Stimulated activated effector memory CD8-positive, alpha-beta T cell treated with anti-CD3 and anti-CD28 coated beads, Interleukin-12 subunit alpha, Interleukin-12 subunit beta, amount 100 ng/mL, for 72 hours (primary cell): ENCODE results near the gene RGS17.

ENCODE experiments used
- ATAC-seq: fragments of 150-1000 bp; cut with Tn5 transposase; 2 replicates; pipeline ENCODE4 v1.10.0; 2021
- DNase-seq, 2 donors: peaks; one replicate each; pipeline ENCODE4 v3.0.0; 2021 to 2022; ENCODE audit warnings: low spot score in 2 of 2
- H3K27ac Mint-ChIP-seq: one replicate; pipeline ENCODE4 v1.8.0; 2022; ENCODE audit warnings: mild to moderate bottlenecking, mixed read lengths
- H3K36me3 Mint-ChIP-seq: one replicate; pipeline ENCODE4 v1.8.0; 2022; ENCODE audit warnings: mild to moderate bottlenecking, mixed read lengths
- H3K4me1 Mint-ChIP-seq: one replicate; pipeline ENCODE4 v1.8.0; 2022; ENCODE audit warnings: mixed read lengths
- H3K4me3 Mint-ChIP-seq: one replicate; pipeline ENCODE4 v1.8.0; 2022; ENCODE audit warnings: mild to moderate bottlenecking, mixed read lengths
- H3K9me3 Mint-ChIP-seq: one replicate; pipeline ENCODE4 v1.8.0; 2022; ENCODE audit warnings: mixed read lengths

RGS17 gene

DNA sequence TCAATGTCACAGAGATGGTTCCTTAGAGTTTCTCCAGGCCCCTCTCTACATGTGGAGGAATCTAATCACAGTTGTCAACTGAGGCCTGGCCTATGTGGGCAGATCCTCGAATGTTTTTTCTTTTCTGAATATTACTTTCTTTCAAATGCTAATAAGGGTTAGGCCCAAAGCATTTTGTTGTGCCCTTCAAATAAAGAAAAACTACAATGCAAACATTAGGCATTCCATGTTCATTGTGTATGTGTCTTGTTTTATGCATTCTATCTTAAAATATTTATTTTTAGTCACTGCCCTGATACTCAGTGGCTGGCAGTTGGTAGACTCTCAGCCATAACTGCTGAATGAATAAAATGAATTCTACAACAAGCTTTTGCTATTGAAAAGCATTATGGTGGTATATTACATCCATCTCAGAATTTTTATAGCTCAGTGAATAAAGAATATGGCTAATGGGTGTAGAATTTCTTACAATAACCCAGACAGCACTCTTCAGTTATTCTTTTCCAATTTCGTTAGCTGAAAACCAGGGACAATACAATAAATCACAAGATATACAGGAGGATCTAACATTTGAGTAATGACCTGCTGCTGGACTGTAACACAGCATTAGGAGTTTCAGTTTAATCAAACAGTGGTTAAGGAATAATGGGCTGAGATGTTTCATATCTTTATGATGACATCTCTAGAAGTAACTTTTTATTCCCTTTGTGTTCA is 28.3 kb downstream of the RGS17 start:
- Mint-ChIP-seq H3K36me3 (no peaks in the 10 kb centered on the region), H3K27ac (no peak overlapping the region), H3K9me3 (no peaks in the 10 kb centered on the region), H3K4me1 (no peaks in the 10 kb centered on the region), H3K4me3 (no peak overlapping the region)
- ATAC-seq (no peak), DNase-seq (no peak)

DNA sequence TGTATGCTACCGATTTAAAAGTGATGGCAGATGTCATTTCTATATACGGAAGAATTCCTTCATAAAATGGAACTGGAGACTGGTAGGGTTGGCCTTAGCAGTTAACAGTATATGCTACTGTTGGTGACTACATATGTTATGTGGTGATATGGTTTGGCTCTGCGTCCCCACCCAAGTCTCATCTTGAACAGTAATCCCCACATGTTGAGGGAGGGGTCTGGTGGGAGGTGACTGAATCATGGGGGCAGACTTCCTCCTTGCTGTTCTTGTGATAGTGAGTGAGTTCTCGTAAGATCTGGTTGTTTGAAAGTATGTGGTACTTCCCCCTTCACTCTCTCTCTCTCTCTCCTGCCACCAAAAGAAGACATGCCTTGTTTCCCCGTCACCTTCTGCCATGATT is 29.6 kb downstream of the RGS17 start:
- H3K27ac Mint-ChIP-seq: no peak overlapping the region
- H3K4me1 Mint-ChIP-seq: no peaks in the 10 kb centered on the region
- no peaks in the 10 kb centered on the region for H3K36me3 Mint-ChIP-seq
- H3K4me3 Mint-ChIP-seq: no peak overlapping the region
- DNase-seq (no peak), ATAC-seq (no peak)
- no peaks in the 10 kb centered on the region for H3K9me3 Mint-ChIP-seq

DNA sequence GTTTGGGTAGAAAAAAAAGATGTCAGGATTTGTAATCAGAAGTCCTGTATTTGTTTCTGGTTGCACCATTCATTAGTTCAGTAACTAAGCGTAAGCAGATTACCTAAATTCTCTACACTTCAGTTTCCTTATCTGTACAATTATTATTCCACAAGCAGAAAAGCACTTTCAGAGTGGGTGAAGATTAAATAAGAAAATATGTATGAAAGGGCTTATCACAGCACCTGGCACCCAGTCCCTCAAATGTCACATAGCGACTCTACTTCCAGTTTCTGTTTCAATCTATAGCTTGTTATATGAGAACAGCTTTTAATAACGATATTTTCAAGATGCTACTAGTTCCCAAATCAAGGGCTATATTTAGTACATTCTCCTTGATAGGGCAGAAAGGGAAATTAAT is 31.4 kb downstream of the RGS17 start:
- ATAC-seq: no peak
- H3K4me1 Mint-ChIP-seq: no peaks in the 10 kb centered on the region
- no peak overlapping the region for H3K27ac Mint-ChIP-seq
- H3K36me3 Mint-ChIP-seq: no peaks in the 10 kb centered on the region
- no peaks in the 10 kb centered on the region for H3K9me3 Mint-ChIP-seq
- no peak for DNase-seq
- no peak overlapping the region for H3K4me3 Mint-ChIP-seq

DNA sequence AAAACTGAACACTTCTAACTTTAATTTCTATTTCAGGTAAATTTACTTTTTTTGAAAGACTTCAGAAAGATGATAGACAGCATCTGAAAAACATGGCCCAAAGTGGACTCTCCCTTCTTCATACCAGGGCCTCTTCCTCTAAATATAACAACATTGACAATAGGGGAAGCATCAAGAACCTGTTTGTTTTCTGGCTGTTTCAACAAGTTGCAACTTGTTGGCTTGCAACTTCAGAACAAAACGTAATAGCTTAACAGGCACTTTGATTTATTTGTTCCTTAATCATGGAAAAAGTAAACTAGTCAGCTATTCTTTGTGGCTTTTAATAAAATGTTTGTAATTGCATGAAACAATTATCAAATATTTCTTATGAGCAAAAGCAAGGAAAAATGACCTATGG is 34.3 kb downstream of the RGS17 start:
- Mint-ChIP-seq H3K4me1 (peaks cover 5% of the 10 kb centered on the region), H3K9me3 (no peaks in the 10 kb centered on the region), H3K27ac (no peak overlapping the region), H3K36me3 (no peaks in the 10 kb centered on the region), H3K4me3 (no peak overlapping the region)
- DNase-seq (no peak), ATAC-seq (no peak)

DNA sequence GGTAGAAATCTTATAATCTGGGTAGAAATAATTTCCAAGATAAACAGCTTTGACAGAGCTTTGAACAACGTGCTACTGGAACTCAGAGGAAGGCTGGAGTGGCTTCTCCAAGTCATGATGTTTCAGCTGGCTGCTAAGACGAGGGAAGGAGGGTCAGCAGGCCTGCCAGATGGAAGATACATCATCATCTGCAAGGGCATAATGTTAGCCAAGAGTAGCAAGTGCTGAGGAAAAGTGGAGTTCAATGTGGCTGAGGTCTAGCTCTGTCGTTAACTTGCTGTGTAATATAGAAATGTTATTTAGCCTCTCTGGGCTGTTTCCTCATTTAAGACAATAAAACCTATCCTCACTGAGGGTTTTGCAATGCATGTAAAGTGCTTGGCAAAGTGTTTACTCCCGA is 35.1 kb downstream of the RGS17 start:
- ATAC-seq (no peak), DNase-seq (no peak)
- Mint-ChIP-seq H3K36me3 (no peaks in the 10 kb centered on the region), H3K4me3 (no peak overlapping the region), H3K4me1 (peaks cover 5% of the 10 kb centered on the region), H3K9me3 (no peaks in the 10 kb centered on the region), H3K27ac (no peak overlapping the region)

DNA sequence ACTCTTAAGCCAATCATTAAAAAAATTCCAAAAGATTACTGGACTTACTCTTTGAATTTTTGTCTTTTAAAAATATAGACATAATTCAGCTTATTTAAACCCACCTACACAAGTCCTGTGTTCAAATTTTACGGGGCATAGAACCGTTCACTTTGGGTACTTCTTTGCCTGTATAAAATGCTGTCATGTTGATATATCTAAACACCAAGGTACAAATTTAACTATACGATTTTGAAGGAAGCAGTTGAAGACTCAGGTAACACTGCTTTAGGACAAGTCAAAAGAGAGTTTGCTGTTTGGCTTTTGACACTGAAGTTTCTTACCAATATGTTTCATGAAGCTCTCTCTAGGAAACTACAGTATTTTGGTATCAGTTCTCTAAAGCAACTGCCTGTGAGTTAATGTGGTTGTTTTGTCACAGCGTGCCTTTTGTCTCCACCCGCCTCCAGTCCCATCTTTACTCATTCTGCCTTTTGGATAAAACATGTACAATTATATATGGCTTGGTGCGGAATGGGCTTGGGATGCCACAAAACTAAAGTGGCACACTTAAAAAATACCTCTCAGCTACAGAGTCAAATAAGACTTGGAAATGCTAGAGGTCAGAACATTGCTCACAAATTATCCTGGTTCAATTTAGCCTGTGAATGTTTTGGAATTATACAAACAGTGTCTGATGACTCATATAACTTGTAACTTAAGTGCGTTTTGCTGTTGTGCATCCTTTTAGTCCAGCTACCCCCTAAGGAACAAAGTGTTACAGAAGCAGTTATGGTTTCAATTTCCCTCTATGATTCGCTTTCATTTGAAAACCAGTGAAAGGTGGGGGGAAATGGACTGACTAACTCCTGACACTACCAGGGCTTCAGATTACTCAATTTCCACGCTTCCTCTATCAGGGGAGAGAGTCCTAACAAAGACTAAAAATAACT is 38.7 kb downstream of the RGS17 start:
- peak; percentile 77 for ATAC-seq
- Mint-ChIP-seq H3K4me1 (peaks cover 5% of the 10 kb centered on the region), H3K4me3 (no peak overlapping the region), H3K27ac (no peak overlapping the region), H3K9me3 (no peaks in the 10 kb centered on the region), H3K36me3 (no peaks in the 10 kb centered on the region)
- no peak for DNase-seq

DNA sequence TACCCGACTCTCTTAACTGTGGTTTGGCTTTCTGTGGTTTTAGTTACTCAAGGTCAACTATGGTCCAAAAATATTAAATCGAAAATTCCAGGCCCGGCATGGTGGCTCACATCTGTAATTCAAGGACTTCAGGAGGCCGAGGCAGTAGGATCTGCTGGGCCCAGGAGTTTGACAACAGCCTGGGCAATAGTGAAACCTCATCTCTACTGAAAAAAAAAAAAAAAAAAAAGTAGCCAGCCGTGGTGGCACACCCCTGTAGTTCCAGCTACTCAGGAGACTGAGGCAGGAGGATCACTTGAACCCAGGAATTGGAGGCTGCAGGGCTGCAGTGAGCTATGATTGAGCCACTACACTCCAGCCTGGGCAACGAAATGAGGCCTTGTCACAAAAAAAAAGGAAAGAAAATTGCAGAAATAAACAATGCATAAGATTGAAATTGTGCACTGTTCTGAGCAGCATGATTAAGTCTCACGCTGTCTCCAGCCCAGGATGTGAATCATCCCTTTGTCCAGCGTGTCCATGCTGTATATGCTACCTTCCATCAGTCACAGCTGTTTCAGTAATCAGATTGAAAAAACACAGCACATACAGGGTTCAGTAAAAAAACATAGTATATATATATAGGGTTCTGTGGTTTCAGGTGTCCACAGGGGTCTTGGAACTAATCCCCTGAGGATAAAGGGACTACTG is 40.7 kb downstream of the RGS17 start:
- ATAC-seq (no peak), DNase-seq (no peak)
- peaks cover 5% of the 10 kb centered on the region for H3K4me1 Mint-ChIP-seq
- no peak overlapping the region for H3K27ac Mint-ChIP-seq
- H3K36me3 Mint-ChIP-seq: no peaks in the 10 kb centered on the region
- no peaks in the 10 kb centered on the region for H3K9me3 Mint-ChIP-seq
- no peak overlapping the region for H3K4me3 Mint-ChIP-seq

DNA sequence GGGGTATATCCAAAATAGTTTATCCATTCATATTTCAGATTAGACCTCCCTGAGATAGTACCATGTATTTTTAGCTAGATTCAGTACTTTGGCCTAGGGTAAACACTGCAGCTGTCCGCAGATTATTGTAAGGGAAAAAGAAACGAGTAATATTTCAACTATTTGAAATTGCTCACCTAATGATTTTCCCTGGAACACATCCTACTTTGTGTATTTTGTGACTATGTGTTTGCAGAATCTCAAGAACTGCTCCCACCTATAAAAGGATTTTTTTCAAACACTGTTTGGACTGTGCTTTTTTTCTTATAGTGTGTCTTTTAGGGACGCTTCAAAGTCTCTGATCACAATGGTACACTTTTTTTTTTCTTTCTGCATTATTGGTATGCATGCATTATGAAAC is 42.3 kb downstream of the RGS17 start:
- H3K4me1 Mint-ChIP-seq: peaks cover 5% of the 10 kb centered on the region
- no peak overlapping the region for H3K27ac Mint-ChIP-seq
- H3K4me3 Mint-ChIP-seq: no peak overlapping the region
- H3K9me3 Mint-ChIP-seq: no peaks in the 10 kb centered on the region
- H3K36me3 Mint-ChIP-seq: no peaks in the 10 kb centered on the region
- no peak for ATAC-seq
- no peak for DNase-seq

DNA sequence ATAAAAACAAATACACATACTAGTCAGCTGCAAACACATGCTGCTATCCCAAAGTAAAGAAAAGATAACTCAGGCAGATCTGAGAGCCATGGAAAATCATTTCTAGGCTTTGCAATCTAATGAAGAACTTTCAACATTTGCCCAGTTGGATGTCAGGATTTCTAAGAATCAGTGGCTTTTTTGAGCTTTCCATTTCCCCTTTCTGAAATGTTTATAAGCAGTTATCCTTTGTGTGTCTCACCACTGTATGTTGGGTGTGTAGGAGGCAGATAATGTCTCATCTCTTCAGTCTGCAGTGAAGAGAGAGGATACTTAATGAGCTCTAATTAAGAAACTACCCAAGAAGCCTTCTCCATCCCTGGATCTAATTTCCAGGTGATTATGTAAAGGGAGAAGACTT is 43.6 kb downstream of the RGS17 start:
- Mint-ChIP-seq H3K36me3 (no peaks in the 10 kb centered on the region), H3K9me3 (no peaks in the 10 kb centered on the region), H3K27ac (no peak overlapping the region), H3K4me3 (no peak overlapping the region), H3K4me1 (peaks cover 1% of the 10 kb centered on the region)
- no peak for ATAC-seq
- no peak for DNase-seq

DNA sequence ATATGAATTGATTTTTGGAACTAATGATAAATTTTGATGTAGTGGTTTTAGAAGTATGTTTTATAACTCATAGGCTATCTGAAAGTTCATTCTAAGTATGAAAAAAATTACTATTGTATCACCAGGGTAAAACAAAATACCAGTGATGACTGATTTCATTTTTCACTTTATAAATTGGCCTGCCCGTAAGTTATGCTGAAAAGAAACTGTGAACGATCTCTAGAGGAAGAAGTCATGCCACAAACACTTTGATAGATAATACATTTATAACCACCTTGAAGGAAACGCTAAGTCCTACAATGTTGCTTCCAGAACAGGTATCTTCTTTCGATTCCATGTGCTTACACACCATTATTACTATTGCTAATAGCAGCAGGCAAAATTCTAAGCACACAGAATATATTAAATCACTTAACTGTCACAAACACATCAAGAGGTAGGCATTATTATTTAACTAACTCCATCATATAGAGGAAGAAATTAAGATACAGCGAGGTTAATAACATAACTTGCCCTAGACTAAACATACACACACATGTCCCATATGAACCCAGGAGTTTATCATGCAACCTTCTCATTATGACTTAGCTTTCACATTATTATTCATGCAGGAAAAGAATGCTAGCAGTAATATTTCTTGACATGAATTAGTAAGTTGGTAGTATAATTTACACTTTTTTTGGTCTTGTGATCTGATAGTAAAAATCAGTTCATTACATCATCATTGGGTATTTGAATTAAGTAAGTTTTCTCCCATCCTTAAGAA is 44.7 kb downstream of the RGS17 start:
- Mint-ChIP-seq H3K9me3 (no peaks in the 10 kb centered on the region), H3K4me3 (no peak overlapping the region), H3K27ac (peak overlapping the region; percentile 32), H3K4me1 (no peaks in the 10 kb centered on the region), H3K36me3 (no peaks in the 10 kb centered on the region)
- ATAC-seq (peak; percentile 85), DNase-seq (no peak)

DNA sequence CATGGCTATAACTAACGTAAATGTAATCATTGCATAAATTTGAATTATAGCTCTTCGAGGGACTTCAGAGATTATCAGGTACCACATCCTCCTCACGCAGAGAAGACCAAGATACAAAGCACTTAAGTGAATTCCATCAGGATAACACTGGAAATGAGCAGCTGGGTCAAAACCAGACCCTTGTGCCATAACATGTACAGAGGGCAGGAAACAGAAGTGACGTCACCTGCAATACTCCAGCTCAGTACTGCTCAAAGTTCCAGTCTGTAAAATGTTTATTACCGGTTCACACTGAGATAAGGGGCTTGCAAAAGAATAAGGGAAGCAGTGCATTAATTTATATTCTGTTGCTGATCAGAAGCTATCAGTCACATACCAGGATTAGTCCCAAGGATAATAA is 45.8 kb downstream of the RGS17 start:
- Mint-ChIP-seq H3K4me1 (no peaks in the 10 kb centered on the region), H3K36me3 (no peaks in the 10 kb centered on the region), H3K9me3 (no peaks in the 10 kb centered on the region), H3K4me3 (no peak overlapping the region), H3K27ac (no peak overlapping the region)
- DNase-seq: no peak
- no peak for ATAC-seq

DNA sequence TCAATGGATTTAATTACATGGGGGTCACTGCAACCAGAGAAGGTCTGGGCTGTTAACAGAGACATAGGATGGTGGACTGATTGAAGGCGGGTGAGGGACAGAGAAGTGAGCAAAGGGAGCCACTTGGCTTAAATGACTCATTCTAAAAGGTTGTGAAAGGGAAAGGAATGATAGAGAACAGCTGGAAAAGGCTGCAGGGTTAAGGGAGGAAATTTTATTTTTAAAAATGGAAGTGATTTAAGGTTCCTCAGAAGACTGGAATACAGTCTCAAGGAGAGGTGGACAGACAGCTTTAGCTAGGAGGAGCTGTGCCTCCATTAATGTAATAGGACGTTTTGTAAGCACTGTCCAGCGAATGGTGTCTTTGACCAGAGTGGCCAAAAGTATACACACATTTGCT is 46.7 kb downstream of the RGS17 start:
- Mint-ChIP-seq H3K4me1 (no peaks in the 10 kb centered on the region), H3K36me3 (no peaks in the 10 kb centered on the region), H3K4me3 (no peak overlapping the region), H3K9me3 (no peaks in the 10 kb centered on the region), H3K27ac (no peak overlapping the region)
- ATAC-seq (no peak), DNase-seq (no peak)

DNA sequence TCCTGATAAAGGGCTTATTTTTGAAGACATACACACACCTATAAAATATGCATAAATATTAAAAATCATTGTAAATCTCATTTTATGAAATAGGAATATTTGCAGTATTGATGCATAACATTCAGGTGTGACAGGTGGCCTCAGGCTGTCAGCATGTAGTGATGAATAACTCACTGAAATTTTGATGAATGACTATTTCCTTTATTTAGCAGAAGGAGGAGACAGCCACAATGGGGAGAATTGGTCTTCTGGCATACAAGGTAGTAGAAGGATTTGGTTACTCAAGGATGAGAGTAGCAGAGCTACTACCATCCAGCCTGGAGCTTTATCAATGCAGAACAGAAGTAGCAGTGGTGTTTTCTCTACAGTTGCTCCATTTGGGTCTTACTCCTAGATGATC is 47.2 kb downstream of the RGS17 start:
- Mint-ChIP-seq H3K4me1 (no peaks in the 10 kb centered on the region), H3K4me3 (no peak overlapping the region), H3K27ac (no peak overlapping the region), H3K36me3 (no peaks in the 10 kb centered on the region), H3K9me3 (no peaks in the 10 kb centered on the region)
- DNase-seq: no peak
- ATAC-seq: no peak

DNA sequence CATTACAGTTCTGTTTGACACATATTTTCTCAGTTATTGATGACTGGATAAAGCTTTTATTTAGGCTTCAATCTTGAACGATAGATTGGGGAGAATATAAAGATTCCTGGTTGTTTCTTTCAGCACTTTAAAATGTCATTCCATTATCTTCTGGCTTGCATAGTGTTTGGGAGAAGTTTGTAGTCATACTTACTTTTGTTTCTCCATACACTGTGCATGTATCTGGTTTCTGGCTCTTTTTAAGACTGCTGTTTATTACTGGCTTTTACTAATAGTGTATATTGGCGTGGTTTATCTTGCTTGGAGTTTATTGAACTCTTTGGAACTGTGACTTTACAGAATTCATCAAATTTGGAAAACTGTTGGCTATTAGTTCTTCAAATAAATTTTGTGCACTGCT is 49.2 kb downstream of the RGS17 start:
- DNase-seq (no peak), ATAC-seq (no peak)
- no peaks in the 10 kb centered on the region for H3K9me3 Mint-ChIP-seq
- H3K4me3 Mint-ChIP-seq: no peak overlapping the region
- no peaks in the 10 kb centered on the region for H3K36me3 Mint-ChIP-seq
- no peaks in the 10 kb centered on the region for H3K4me1 Mint-ChIP-seq
- H3K27ac Mint-ChIP-seq: no peak overlapping the region

DNA sequence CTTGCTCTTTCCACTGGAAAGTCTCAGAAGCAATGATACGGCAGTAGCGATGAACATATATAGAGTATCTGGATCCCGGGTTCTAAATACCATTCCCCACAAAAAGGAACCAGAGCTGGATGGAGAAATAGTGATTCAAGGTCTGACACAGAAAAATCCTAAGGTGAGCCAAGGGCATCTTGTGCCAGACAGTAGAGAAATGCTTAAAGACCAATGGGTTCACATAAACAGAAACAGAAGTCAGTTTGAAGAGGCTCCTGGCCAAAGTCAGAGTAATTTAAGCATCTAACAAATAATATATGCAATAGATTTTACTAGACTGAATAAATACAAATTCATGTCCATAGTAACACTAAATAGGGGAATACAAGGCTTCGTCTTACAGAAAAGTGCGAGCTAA is 54.7 kb downstream of the RGS17 start:
- no peak overlapping the region for H3K27ac Mint-ChIP-seq
- no peak for DNase-seq
- H3K9me3 Mint-ChIP-seq: no peaks in the 10 kb centered on the region
- ATAC-seq: no peak
- H3K4me1 Mint-ChIP-seq: no peaks in the 10 kb centered on the region
- no peak overlapping the region for H3K4me3 Mint-ChIP-seq
- no peaks in the 10 kb centered on the region for H3K36me3 Mint-ChIP-seq
